ENCODE measurements around the gene HSP90B1.

HSP90B1 gene

DNA sequence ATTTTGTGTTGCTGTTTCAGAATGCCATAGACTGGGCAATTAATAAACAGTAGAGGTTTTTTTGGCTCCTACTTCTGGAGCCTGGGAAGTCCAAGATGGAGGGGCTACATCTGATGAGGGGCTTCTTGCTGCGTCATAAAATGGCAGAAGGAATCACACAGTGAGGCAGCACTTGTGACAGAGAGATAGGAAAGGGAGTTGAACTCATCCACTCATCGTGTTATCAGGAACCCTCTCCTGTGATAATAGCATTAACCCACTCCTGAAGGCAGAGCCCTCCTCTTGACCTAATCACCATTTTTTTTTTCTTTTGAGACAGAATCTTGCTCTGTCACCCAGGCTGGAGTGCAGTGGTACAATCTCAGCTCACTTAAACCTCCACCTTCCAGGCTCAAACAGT, 45.2 kb downstream of the HSP90B1 start:
- no peak for DNase-seq (ENCODE audit: low spot score)

DNA sequence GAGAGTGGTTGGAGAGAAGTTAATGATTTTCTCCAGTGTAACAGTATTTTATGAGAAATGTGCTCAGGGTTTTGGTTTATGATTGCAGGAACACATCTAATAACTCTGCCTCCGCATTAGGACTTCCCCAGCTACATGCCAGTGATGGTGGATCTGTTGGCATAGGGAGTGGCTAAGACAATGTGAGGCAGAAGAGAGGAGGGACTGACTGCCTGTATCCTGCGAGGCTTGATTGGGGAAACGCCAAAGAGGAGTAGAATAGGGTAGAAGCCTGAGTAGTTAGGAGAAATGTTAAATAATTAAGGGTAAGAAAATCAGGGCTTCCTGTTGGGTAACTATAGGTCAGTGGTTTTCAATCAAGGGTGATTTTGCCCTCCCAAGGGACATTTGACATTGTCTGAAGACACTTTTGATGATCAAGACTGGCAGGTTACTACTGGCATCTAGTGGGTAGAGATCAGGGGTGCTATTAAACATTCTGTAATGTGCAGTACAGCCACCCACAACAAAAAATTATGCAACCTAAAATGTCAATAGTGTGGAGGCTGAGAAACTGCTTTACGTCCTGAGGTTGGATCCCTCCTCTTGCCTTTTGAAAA, 48.3 kb downstream of the HSP90B1 start:
- no peak for DNase-seq (ENCODE audit: low spot score)

DNA sequence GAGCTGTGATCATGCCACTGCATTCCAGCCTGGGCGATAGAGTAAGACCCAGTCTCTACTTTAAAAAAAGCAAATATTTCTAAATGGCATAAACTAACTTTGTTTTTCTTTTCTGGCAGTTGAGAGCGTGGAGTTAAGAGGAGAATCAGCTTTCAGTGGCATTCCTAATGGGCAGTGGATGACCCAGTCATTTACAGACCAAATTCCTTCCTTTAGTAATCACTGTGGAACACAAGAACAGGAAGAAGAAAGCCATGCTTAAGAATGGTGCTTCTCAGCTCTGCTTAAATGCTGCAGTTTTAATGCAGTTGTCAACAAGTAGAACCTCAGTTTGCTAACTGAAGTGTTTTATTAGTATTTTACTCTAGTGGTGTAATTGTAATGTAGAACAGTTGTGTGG, 56.6 kb downstream of the HSP90B1 start:
- DNase-seq (ENCODE audit: low spot score): no peak

DNA sequence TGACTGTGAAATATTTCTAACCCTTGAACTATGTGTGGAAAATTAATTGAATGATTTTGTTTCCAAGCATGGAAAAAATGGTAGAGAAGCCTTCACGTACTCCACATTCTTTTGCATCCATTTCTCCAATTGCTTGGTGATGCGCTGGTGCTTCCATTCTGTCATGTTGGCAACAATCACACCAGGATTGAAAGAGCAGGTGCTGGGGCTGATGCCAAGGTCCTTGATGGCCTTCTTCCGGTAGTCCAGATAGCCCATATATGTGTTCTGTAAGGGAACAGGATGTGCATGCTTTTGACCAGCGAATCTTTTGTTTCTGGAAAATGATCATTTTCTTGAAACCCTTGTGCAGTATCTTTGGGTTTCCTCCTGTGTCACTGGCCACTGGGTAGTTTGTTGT, 64.0 kb downstream of the HSP90B1 start:
- DNase-seq (ENCODE audit: low spot score): no peak

DNA sequence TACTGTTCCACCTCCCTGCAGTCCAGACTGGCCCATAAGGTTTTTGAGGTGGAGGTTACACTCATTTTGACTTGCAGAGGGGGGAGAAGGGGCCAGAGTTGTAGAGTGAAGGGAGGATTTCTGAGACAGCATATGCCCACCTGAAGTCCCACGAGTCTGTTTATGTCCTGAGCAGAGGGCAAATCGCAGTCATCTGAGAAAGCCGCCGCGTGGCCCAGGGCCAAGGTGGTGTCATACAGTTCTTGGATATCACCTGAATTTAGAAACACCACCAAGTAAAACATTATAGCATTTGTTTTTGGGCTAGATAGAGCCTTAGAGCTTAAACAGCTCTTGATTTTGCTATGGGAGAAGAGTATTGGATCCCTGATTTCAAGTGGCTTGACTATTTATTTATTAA, 66.4 kb downstream of the HSP90B1 start:
- DNase-seq (ENCODE audit: low spot score): no peak

DNA sequence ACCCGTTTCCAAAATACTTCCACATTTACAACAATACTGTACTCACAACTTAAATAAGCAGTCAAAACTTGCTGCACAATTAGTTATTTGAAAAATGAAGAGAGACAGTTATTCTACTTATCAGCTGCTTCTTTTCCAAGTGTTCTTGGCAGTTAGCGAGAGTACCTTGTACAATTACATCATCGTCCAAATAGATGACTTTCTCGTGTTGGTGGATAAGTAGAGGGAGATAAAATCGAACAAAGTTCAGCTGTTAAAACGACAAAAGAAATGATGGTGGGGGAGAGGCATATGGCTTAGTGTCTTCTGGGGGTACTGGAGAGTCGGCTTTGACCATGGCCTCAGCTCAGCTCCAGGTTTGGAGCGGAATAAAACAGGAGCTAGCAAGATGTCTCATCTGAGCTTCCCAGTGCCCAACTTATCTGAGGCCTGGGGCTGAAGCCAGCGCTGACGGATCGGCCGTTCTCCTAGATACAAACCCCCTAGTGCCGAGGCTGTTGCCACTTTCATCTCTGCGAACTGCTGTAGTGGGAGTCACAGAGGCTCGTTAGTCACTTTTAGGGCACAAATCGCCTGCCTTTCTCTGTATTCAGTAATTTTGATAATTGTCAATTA, 67.2 kb downstream of the HSP90B1 start:
- DNase-seq (ENCODE audit: low spot score): peak; percentile 15

Data from HuH-7.5 (cell line).